GM21529 (cell line): Measurements from ENCODE around the gene PFKFB3.

Experiments
- ATAC-seq: cut with Tn5 transposase; IDR thresholded peaks from one replicate; pipeline ENCODE4 v1.9.1; 2021; ENCODE audit not compliant: unreplicated experiment

Gene PFKFB3

GRCh38 chr10:6297951-6298381 is 95.2 kb downstream of the PFKFB3 start:
- ATAC-seq: no peak

- no peak for ATAC-seq
Observed at GRCh38 chr10:6298428-6298827, 95.7 kb downstream of the PFKFB3 start.

GRCh38 chr10:6299234-6299633 is 96.5 kb downstream of the PFKFB3 start:
- ATAC-seq: no peak

GRCh38 chr10:6299743-6300105 is 97.0 kb downstream of the PFKFB3 start:
- ATAC-seq: no peak

- ATAC-seq: peak; percentile 88
Observed at GRCh38 chr10:6300106-6300783, 97.5 kb downstream of the PFKFB3 start.

GRCh38 chr10:6300784-6301460 is 98.2 kb downstream of the PFKFB3 start:
- no peak for ATAC-seq

- no peak for ATAC-seq
Observed at GRCh38 chr10:6301488-6302075, 98.8 kb downstream of the PFKFB3 start.
